ENCODE data around the gene PPM1A. TPM values are rescaled to one million over a fixed set of nuclear protein-coding genes. Genes with fewer than 3 reads are reported as not detected.

The PPM1A gene
- total RNA-seq, 1 donor from 2014 or later: 44.5 TPM

- H3K9me3 Mint-ChIP-seq (ENCODE audit: unreplicated experiment): no peaks in the 10 kb centered on the region
- H3K4me3 Mint-ChIP-seq (ENCODE audit: unreplicated experiment): peak overlapping the region; percentile 68
- peaks cover 54% of the 10 kb centered on the region for H3K27me3 Mint-ChIP-seq (ENCODE audit: unreplicated experiment)
- peaks cover 14% of the 10 kb centered on the region for H3K4me1 Mint-ChIP-seq (ENCODE audit: unreplicated experiment)
- no peak for DNase-seq (ENCODE audit: extremely low spot score, unreplicated experiment)
- peak; percentile 79 for TF ChIP-seq CTCF (IDR thresholded peaks at IDR 0.05)
- no peak overlapping the region for H3K27ac Mint-ChIP-seq (ENCODE audit: unreplicated experiment)
- no peaks in the 10 kb centered on the region for H3K36me3 Mint-ChIP-seq (ENCODE audit: unreplicated experiment)
These were observed 82.4 kb downstream of the PPM1A start for GRCh38 chr14:60331201-60332045.

GRCh38 chr14:60332046-60332399 is 83.0 kb downstream of the PPM1A start:
- no peak for DNase-seq (ENCODE audit: extremely low spot score, unreplicated experiment)
- Mint-ChIP-seq H3K4me3 (ENCODE audit: unreplicated experiment) (peak overlapping the region; percentile 68), H3K4me1 (ENCODE audit: unreplicated experiment) (peaks cover 14% of the 10 kb centered on the region), H3K27ac (ENCODE audit: unreplicated experiment) (no peak overlapping the region), H3K36me3 (ENCODE audit: unreplicated experiment) (no peaks in the 10 kb centered on the region), H3K27me3 (ENCODE audit: unreplicated experiment) (peaks cover 54% of the 10 kb centered on the region), H3K9me3 (ENCODE audit: unreplicated experiment) (no peaks in the 10 kb centered on the region)
- no peak for TF ChIP-seq CTCF (IDR thresholded peaks at IDR 0.05)

- Mint-ChIP-seq H3K9me3 (ENCODE audit: unreplicated experiment) (no peaks in the 10 kb centered on the region), H3K27me3 (ENCODE audit: unreplicated experiment) (peaks cover 56% of the 10 kb centered on the region), H3K4me3 (ENCODE audit: unreplicated experiment) (no peak overlapping the region), H3K36me3 (ENCODE audit: unreplicated experiment) (no peaks in the 10 kb centered on the region), H3K4me1 (ENCODE audit: unreplicated experiment) (peaks cover 9% of the 10 kb centered on the region), H3K27ac (ENCODE audit: unreplicated experiment) (no peak overlapping the region)
- no peak for DNase-seq (ENCODE audit: extremely low spot score, unreplicated experiment)
- no peak for TF ChIP-seq CTCF (IDR thresholded peaks at IDR 0.05)
These were observed 83.8 kb downstream of the PPM1A start for GRCh38 chr14:60332869-60333268.

GRCh38 chr14:60339571-60339970 is 90.5 kb downstream of the PPM1A start:
- Mint-ChIP-seq H3K36me3 (ENCODE audit: unreplicated experiment) (peaks cover 2% of the 10 kb centered on the region), H3K4me3 (ENCODE audit: unreplicated experiment) (no peak overlapping the region), H3K4me1 (ENCODE audit: unreplicated experiment) (no peaks in the 10 kb centered on the region), H3K27me3 (ENCODE audit: unreplicated experiment) (peaks cover 64% of the 10 kb centered on the region), H3K27ac (ENCODE audit: unreplicated experiment) (no peak overlapping the region), H3K9me3 (ENCODE audit: unreplicated experiment) (no peaks in the 10 kb centered on the region)
- no peak for DNase-seq (ENCODE audit: extremely low spot score, unreplicated experiment)
- TF ChIP-seq CTCF (IDR thresholded peaks at IDR 0.05): no peak

- Mint-ChIP-seq H3K27ac (ENCODE audit: unreplicated experiment) (no peak overlapping the region), H3K4me3 (ENCODE audit: unreplicated experiment) (no peak overlapping the region), H3K4me1 (ENCODE audit: unreplicated experiment) (no peaks in the 10 kb centered on the region), H3K9me3 (ENCODE audit: unreplicated experiment) (no peaks in the 10 kb centered on the region), H3K27me3 (ENCODE audit: unreplicated experiment) (peaks cover 48% of the 10 kb centered on the region), H3K36me3 (ENCODE audit: unreplicated experiment) (peaks cover 2% of the 10 kb centered on the region)
- no peak for TF ChIP-seq CTCF (IDR thresholded peaks at IDR 0.05)
- DNase-seq (ENCODE audit: extremely low spot score, unreplicated experiment): no peak
These were observed 94.6 kb downstream of the PPM1A start for GRCh38 chr14:60343571-60344071.
